H1 (cell line): Measurements from ENCODE around the gene ZBP1. TPM values are rescaled to one million over a fixed set of nuclear protein-coding genes. Genes with fewer than 3 reads are reported as not detected.

ENCODE experiments used
- CTCF ChIA-PET: fragments of 300-600 bp; sonication (Branson Sonifier 250); formaldehyde crosslinking; loops from one replicate; lab custom pipeline; 2021; ENCODE audit not compliant: partially characterized antibody; lab: Charles Lee
- POLR2A ChIA-PET: fragments of 300-600 bp; sonication (Branson Sonifier 250); formaldehyde crosslinking; loops from one replicate; lab custom pipeline; 2021; ENCODE audit warnings: inconsistent platforms; ENCODE audit not compliant: partially characterized antibody; lab: Charles Lee
- DNase-seq, 2 experiments: peaks; one replicate each; pipeline versions ENCODE4 v3.0.0 to v3.0.0-alpha.2; 2010 to 2022; ENCODE audit warnings: low spot score in 2 of 2, low read depth in 1 of 2, mixed read lengths in 1 of 2
- FAIRE-seq: peaks from 2 replicates; lab custom pipeline; 2011; peaks lifted over from hg19 to GRCh38; lab: Jason Lieb, UNC
- H2AFZ ChIP-seq: 2 replicates; pipeline ENCODE4 v1.8.1; 2012; ENCODE audit warnings: low read length, inconsistent platforms
- H2AK5ac ChIP-seq: 2 replicates; pipeline ENCODE4 v1.6.1; 2013; ENCODE audit warnings: low read depth, low read length
- H2BK120ac ChIP-seq: replicated peaks from 2 replicates; pipeline ENCODE3; 2013; ENCODE audit warnings: low read depth, low read length, inconsistent platforms
- H2BK12ac ChIP-seq: 2 replicates; pipeline ENCODE4 v1.6.1; 2013; ENCODE audit warnings: low read depth, low read length
- H2BK15ac ChIP-seq: 2 replicates; pipeline ENCODE4 v1.6.1; 2013; ENCODE audit warnings: low read length
- H2BK20ac ChIP-seq: 2 replicates; pipeline ENCODE4 v1.6.1; 2013; ENCODE audit warnings: low read length
- H2BK5ac ChIP-seq: 2 replicates; pipeline ENCODE4 v1.6.1; 2013; ENCODE audit warnings: low read depth, low read length
- H3K14ac ChIP-seq: 2 replicates; pipeline ENCODE4 v1.6.1; 2013; ENCODE audit warnings: inconsistent platforms; ENCODE audit not compliant: insufficient read length
- H3K18ac ChIP-seq: 2 replicates; pipeline ENCODE4 v1.6.1; 2013; ENCODE audit warnings: low read length; ENCODE audit errors: extremely low read depth
- H3K23ac ChIP-seq: 2 replicates; pipeline ENCODE4 v1.6.1; 2013; ENCODE audit warnings: inconsistent platforms; ENCODE audit not compliant: insufficient read length
- H3K23me2 ChIP-seq: 2 replicates; pipeline ENCODE4 v1.6.1; 2013; ENCODE audit warnings: low read depth, low read length
- H3K27ac ChIP-seq: 2 replicates; pipeline ENCODE4 v1.6.1; 2011; ENCODE audit warnings: low read depth, low read length, inconsistent platforms
- H3K27me3 ChIP-seq, 4 experiments: replicated peaks in 1 of 4; 1 replicate in 1 of 4; 2 replicates in 3 of 4; pipeline versions ENCODE4 v1.6.1 to v1.8.1; 2011 to 2013; ENCODE audit warnings: low read length in 3 of 4, mild to moderate bottlenecking in 3 of 4, inconsistent platforms in 2 of 4, mixed read lengths in 2 of 4, moderate library complexity in 1 of 4; ENCODE audit not compliant: control insufficient read depth in 3 of 4, insufficient read depth in 3 of 4; ENCODE audit errors: extremely low read depth in 1 of 4
- H3K36me3 ChIP-seq, 4 experiments: 2 replicates each; pipeline versions ENCODE4 v1.6.1 to v1.8.1; 2011 to 2013; ENCODE audit warnings: mild to moderate bottlenecking in 4 of 4, low read length in 3 of 4, moderate library complexity in 2 of 4, control low read depth in 1 of 4, inconsistent platforms in 1 of 4; ENCODE audit not compliant: insufficient read depth in 4 of 4, control insufficient read depth in 2 of 4
- H3K4ac ChIP-seq: replicated peaks from 2 replicates; pipeline ENCODE3; 2013; ENCODE audit warnings: low read length, low read depth, mixed read lengths, inconsistent platforms; ENCODE audit not compliant: insufficient read length
- H3K4me1 ChIP-seq, 4 experiments: replicated peaks in 1 of 4; 1 replicate in 1 of 4; 2 replicates in 3 of 4; pipeline versions ENCODE4 v1.6.1 to v1.8.1; 2011 to 2013; ENCODE audit warnings: low read length in 3 of 4, inconsistent platforms in 2 of 4, mixed read lengths in 1 of 4; ENCODE audit not compliant: insufficient read depth in 4 of 4, control insufficient read depth in 3 of 4
- H3K4me2 ChIP-seq, 2 experiments: 2 replicates each; pipeline versions ENCODE4 v1.6.1 to v1.8.1; 2011 to 2013; ENCODE audit warnings: low read depth in 2 of 2, low read length in 2 of 2, control low read depth in 1 of 2, inconsistent platforms in 1 of 2, mild to moderate bottlenecking in 1 of 2; ENCODE audit not compliant: insufficient read depth in 1 of 2
- H3K4me3 ChIP-seq, 4 experiments: fragments of 200-600, 300-600 bp in 1 of 4; sonication (generic), shearing (Covaris generic), sonication (Bioruptor Twin) in 1 of 4; 2 replicates each; pipeline versions ENCODE4 v1.5.1 to v1.8.1; 2011 to 2016; ENCODE audit warnings: low read length in 4 of 4, low read depth in 3 of 4, control low read depth in 2 of 4, inconsistent platforms in 2 of 4, mild to moderate bottlenecking in 2 of 4, mixed read lengths in 1 of 4, moderate library complexity in 1 of 4; ENCODE audit not compliant: insufficient read depth in 2 of 4; ENCODE audit errors: extremely low read depth in 1 of 4
- H3K56ac ChIP-seq: replicated peaks from 2 replicates; pipeline ENCODE3; 2013; ENCODE audit warnings: low read depth, mild to moderate bottlenecking, mixed read lengths, low read length, inconsistent platforms; ENCODE audit not compliant: insufficient read length
- H3K79me1 ChIP-seq: 2 replicates; pipeline ENCODE4 v1.6.1; 2013; ENCODE audit warnings: low read depth, low read length, control low read depth
- H3K79me2 ChIP-seq, 2 experiments: 2 replicates each; pipeline versions ENCODE4 v1.6.1 to v1.8.1; 2012 to 2013; ENCODE audit warnings: low read length in 2 of 2, mild to moderate bottlenecking in 2 of 2, inconsistent platforms in 1 of 2; ENCODE audit not compliant: insufficient read depth in 2 of 2, control insufficient read depth in 1 of 2
- H3K9ac ChIP-seq, 4 experiments: replicated peaks in 1 of 4; 1 replicate in 1 of 4; 2 replicates in 3 of 4; pipeline versions ENCODE4 v1.6.1 to v1.8.1; 2011 to 2013; ENCODE audit warnings: low read depth in 3 of 4, low read length in 3 of 4, control low read depth in 2 of 4, mild to moderate bottlenecking in 2 of 4, moderate library complexity in 2 of 4, inconsistent platforms in 1 of 4; ENCODE audit errors: extremely low read depth in 1 of 4
- H3K9me3 ChIP-seq, 2 experiments: 2 replicates each; pipeline versions ENCODE4 v1.6.1 to v1.8.1; 2012 to 2013; ENCODE audit warnings: mild to moderate bottlenecking in 2 of 2, moderate library complexity in 2 of 2, control low read depth in 1 of 2, inconsistent platforms in 1 of 2, low read depth in 1 of 2, low read length in 1 of 2, mixed read lengths in 1 of 2; ENCODE audit not compliant: insufficient read depth in 2 of 2
- H4K20me1 ChIP-seq, 2 experiments: replicated peaks in 1 of 2; 2 replicates each; pipeline versions ENCODE3 to v1.8.1; 2011 to 2013; ENCODE audit warnings: inconsistent platforms in 2 of 2, low read length in 2 of 2, mild to moderate bottlenecking in 1 of 2; ENCODE audit not compliant: insufficient read depth in 2 of 2, control insufficient read depth in 1 of 2
- H4K5ac ChIP-seq: 2 replicates; pipeline ENCODE4 v1.6.1; 2013; ENCODE audit warnings: low read length, low read depth, mixed read lengths, inconsistent platforms; ENCODE audit not compliant: insufficient read length
- H4K8ac ChIP-seq: 2 replicates; pipeline ENCODE4 v1.8.0; 2013; ENCODE audit warnings: mild to moderate bottlenecking, moderate library complexity, low read length, inconsistent platforms; ENCODE audit not compliant: insufficient read depth; ENCODE audit errors: extremely low read depth
- H4K91ac ChIP-seq: replicated peaks from 2 replicates; pipeline ENCODE3; 2013; ENCODE audit warnings: low read length, mixed read lengths, inconsistent platforms; ENCODE audit not compliant: insufficient read length
- CBX5 ChIP-seq: fragments of 300-800, 300-1000 bp; sonication (generic); IDR thresholded peaks from 2 replicates; pipeline ENCODE4 v1.7.1; 2016; ENCODE audit warnings: antibody characterized with exemption, low read length, low read depth
- SP2 ChIP-seq: IDR thresholded peaks from 2 replicates; pipeline ENCODE4 v1.6.1; 2012; ENCODE audit warnings: mild to moderate bottlenecking, low read length, inconsistent platforms
- TAF7 ChIP-seq: optimal IDR thresholded peaks from 2 replicates; pipeline ENCODE3; 2011; ENCODE audit warnings: low read depth, mild to moderate bottlenecking, inconsistent platforms, low read length, moderate library complexity, borderline replicate concordance
- YY1 ChIP-seq: IDR thresholded peaks from 2 replicates; pipeline ENCODE4 v1.6.1; 2011; ENCODE audit warnings: low read depth, mild to moderate bottlenecking, low read length
- WGBS, 2 experiments: shearing (Covaris generic) in 1 of 2; methylation state at CpG; one replicate each; pipeline versions ENCODE4 v1.1.6 to v1.1.7; 2013 to 2015; ENCODE audit warnings: low lambda C conversion rate in 2 of 2, mixed read lengths in 2 of 2, inconsistent platforms in 1 of 2, low coverage in 1 of 2, missing lambda C conversion rate in 1 of 2; ENCODE audit not compliant: insufficient replicate concordance in 2 of 2, insufficient coverage in 1 of 2, insufficient read length in 1 of 2; ENCODE audit errors: extremely low coverage in 1 of 2, missing lambda C conversion rate in 1 of 2; 5-methylcytosine and 5-hydroxymethylcytosine counted together
- polyA plus RNA-seq, 7 experiments: library from polyadenylated mRNA; depleted of rRNA in 3 of 7; stranded (reverse) in 5 of 7; unstranded in 2 of 7; fragments of >200 nt in 5 of 7; fragments of 200-250 nt in 2 of 7; gene quantifications; 1 replicate in 5 of 7; 2 replicates in 1 of 7; 4 replicates in 1 of 7; pipeline versions ENCODE4 v1.2.1 to v1.2.3, GENCODE V29; 2011 to 2013; ENCODE audit warnings: missing spikeins in 2 of 7, mixed read lengths in 2 of 7
- total RNA-seq: library from RNA; stranded (reverse); fragmentation: NEBNext Ultra II Directional; extraction: Animal tissue kit (Norgen Biotek cat#: 25700); gene quantifications from 2 replicates; pipeline ENCODE4 v1.2.1, GENCODE V29; 2021

ZBP1 gene
- total and polyA plus RNA-seq, 2 of the 8 experiments (the other 6 are each of a cell fraction or from before 2014, with no cell fraction given), result not detected

DNA sequence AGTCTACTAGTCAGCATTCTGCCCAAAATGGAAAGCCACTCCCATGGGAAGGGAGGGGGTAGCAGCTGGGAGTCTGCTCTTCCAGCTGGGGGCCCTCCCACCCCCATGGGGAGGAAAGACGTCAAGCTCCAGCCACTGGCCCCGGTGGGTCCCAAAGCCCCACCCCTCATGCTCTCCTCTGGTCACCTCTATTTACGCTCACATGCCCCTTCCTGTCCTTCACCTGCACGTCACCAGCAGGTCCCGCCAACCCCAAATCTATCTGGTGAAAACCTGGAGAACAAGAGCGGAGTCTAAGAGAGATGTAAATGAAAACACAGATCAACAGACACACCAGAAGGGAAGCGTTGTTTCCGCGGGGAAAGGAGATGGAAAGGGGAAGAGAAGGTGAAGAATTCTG is 30.0 kb upstream of the ZBP1 start:
- no peak for DNase-seq

More for the DNA sequence above, 30.0 kb upstream of the ZBP1 start:
- Histone ChIP-seq H3K9ac (no peak overlapping the region), H3K23me2 (no peaks in the 10 kb centered on the region), H2BK12ac (no peak overlapping the region), H4K91ac (no peak overlapping the region), H3K4me1 (peaks cover 0 to 4% (median 2%) of the 10 kb centered on the region in 4 experiments; a peak in 3 of 7 replicates), H2BK5ac (no peak overlapping the region; the same call in 1 of the 2 replicates), H2BK120ac (no peak overlapping the region), H3K9me3 (peaks cover 3 to 6% of the 10 kb centered on the region in 2 experiments; a peak in 2 of 4 replicates), H3K18ac (no peak overlapping the region), H4K20me1 (peaks cover 3 to 5% of the 10 kb centered on the region in 2 experiments), H3K27ac (no peak overlapping the region), H3K36me3 (peaks cover 0 to 8% (median 2%) of the 10 kb centered on the region in 4 experiments; a peak in 3 of 8 replicates), H2AFZ (no peak overlapping the region), H3K4me3 (no peak overlapping the region), H3K79me1 (no peaks in the 10 kb centered on the region), H3K23ac (no peak overlapping the region), H3K14ac (no peak overlapping the region), H3K79me2 (no peaks in the 10 kb centered on the region), H2BK20ac (no peak overlapping the region), H2AK5ac (no peak overlapping the region), H2BK15ac (no peak overlapping the region), H3K4ac (no peak overlapping the region), H4K8ac (no peak overlapping the region), H4K5ac (no peak overlapping the region), H3K27me3 (no peaks in the 10 kb centered on the region), H3K4me2 (no peak overlapping the region), H3K56ac (no peak overlapping the region)
- POLR2A ChIA-PET, result no interaction called here
- 96% methylated on average over 7 of the region's 9 CpGs; no CpG with 5 or more reads in 1 of the 2 experiments for WGBS, 2 experiments
- no peak for TF ChIP-seq CBX5
- no peak for TF ChIP-seq YY1
- TF ChIP-seq SP2, result no peak
- TF ChIP-seq TAF7, result no peak
- FAIRE-seq, result no peak
- CTCF ChIA-PET, result interaction anchor here (0.8 to 4.7 kb wide), 4 partner anchors 27 to 560 kb away, joined by 3 to 19 read pairs (median 3); no protein-coding TSS in a partner anchor
